WTC11 (cell line): ENCODE data around the gene HPDL. TPM values are rescaled to one million over a fixed set of nuclear protein-coding genes. Genes with fewer than 3 reads are reported as not detected.

Experiments
- ATAC-seq: fragments of 200-7000 bp; cut with Tn5 transposase; 2 replicates; pipeline ENCODE4 v1.10.0; 2021; ENCODE audit warnings: mild to moderate bottlenecking, moderate library complexity
- CTCF ChIA-PET: fragments of 300-600 bp; sonication (Branson Sonifier 250); formaldehyde crosslinking; loops from one replicate; lab custom pipeline; 2021; ENCODE audit warnings: antibody characterized with exemption; lab: Charles Lee
- POLR2A ChIA-PET: fragments of 350-600 bp; sonication (Branson Sonifier 250); formaldehyde crosslinking; loops from one replicate; lab custom pipeline; 2021; ENCODE audit warnings: antibody characterized with exemption; lab: Charles Lee
- DNase-seq: peaks from one replicate; pipeline ENCODE4 v3.0.0; 2021; ENCODE audit warnings: low spot score
- H3K27ac Mint-ChIP-seq: 2 replicates; pipeline ENCODE4 v1.8.0; 2021; ENCODE audit warnings: mixed read lengths
- H3K27me3 Mint-ChIP-seq: 2 replicates; pipeline ENCODE4 v1.8.0; 2021; ENCODE audit warnings: low read depth, mild to moderate bottlenecking, moderate library complexity, mixed read lengths
- H3K36me3 Mint-ChIP-seq: 2 replicates; pipeline ENCODE4 v1.8.0; 2021; ENCODE audit warnings: mixed read lengths
- H3K4me1 Mint-ChIP-seq: 2 replicates; pipeline ENCODE4 v1.8.0; 2022; ENCODE audit warnings: mixed read lengths
- H3K4me3 Mint-ChIP-seq: 2 replicates; pipeline ENCODE4 v1.8.0; 2021; ENCODE audit warnings: mild to moderate bottlenecking, moderate library complexity, mixed read lengths
- H3K9me3 Mint-ChIP-seq: 2 replicates; pipeline ENCODE4 v1.8.0; 2021; ENCODE audit warnings: mixed read lengths
- ATF1 ChIP-seq: sonication (generic); formaldehyde crosslinking; IDR thresholded peaks from 2 replicates; pipeline ENCODE4 v1.8.1; 2023; ENCODE audit warnings: mild to moderate bottlenecking, moderate library complexity, missing genetic modification reagents
- IRF2 ChIP-seq: sonication (generic); formaldehyde crosslinking; IDR thresholded peaks from 2 replicates; pipeline ENCODE4 v1.8.0; 2022; ENCODE audit warnings: low read depth, missing genetic modification reagents, borderline replicate concordance
- JUN ChIP-seq: sonication (generic); formaldehyde crosslinking; IDR thresholded peaks from 2 replicates; pipeline ENCODE4 v1.8.0; 2023; ENCODE audit warnings: mild to moderate bottlenecking, missing genetic modification reagents
- NR1H2 ChIP-seq: sonication (generic); formaldehyde crosslinking; IDR thresholded peaks from 2 replicates; pipeline ENCODE4 v1.9.0; 2021; ENCODE audit warnings: mild to moderate bottlenecking, moderate library complexity, missing genetic modification reagents
- NR2C2 ChIP-seq: sonication (generic); formaldehyde crosslinking; IDR thresholded peaks from 2 replicates; pipeline ENCODE4 v1.8.0; 2022; ENCODE audit warnings: mild to moderate bottlenecking, missing genetic modification reagents
- SMAD3 ChIP-seq: sonication (generic); formaldehyde crosslinking; IDR thresholded peaks from 2 replicates; pipeline ENCODE4 v1.8.0; 2022; ENCODE audit warnings: missing genetic modification reagents, mild to moderate bottlenecking, borderline replicate concordance
- SOX15 ChIP-seq: fragments of 250-450 bp; sonication (Bioruptor Pico); IDR thresholded peaks from 2 replicates; pipeline ENCODE4 v1.9.0; 2021; ENCODE audit warnings: mild to moderate bottlenecking
- ZBTB21 ChIP-seq: sonication (generic); formaldehyde crosslinking; IDR thresholded peaks from 2 replicates; pipeline ENCODE4 v1.8.1; 2023; ENCODE audit warnings: mild to moderate bottlenecking, missing genetic modification reagents, borderline replicate concordance
- ZNF121 ChIP-seq: sonication (generic); formaldehyde crosslinking; IDR thresholded peaks from 2 replicates; pipeline ENCODE4 v1.8.0; 2023; ENCODE audit warnings: missing genetic modification reagents
- ZNF317 ChIP-seq: sonication (generic); formaldehyde crosslinking; IDR thresholded peaks from 2 replicates; pipeline ENCODE4 v1.8.1; 2023; ENCODE audit warnings: low read depth, mild to moderate bottlenecking, moderate library complexity, missing genetic modification reagents, borderline replicate concordance
- ZNF425 ChIP-seq: fragments of 250-450 bp; sonication (Bioruptor Pico); conservative IDR thresholded peaks from 2 replicates; pipeline ENCODE4 v1.9.0; 2021; ENCODE audit warnings: mild to moderate bottlenecking
- ZNF671 ChIP-seq: fragments of 250-450 bp; sonication (Bioruptor Pico); IDR thresholded peaks from 2 replicates; pipeline ENCODE4 v1.8.0; 2021; ENCODE audit warnings: mild to moderate bottlenecking
- total RNA-seq: library from RNA; stranded (reverse); gene quantifications from 3 replicates; pipeline ENCODE4 v1.2.3, GENCODE V29; 2021
- TF ChIP-seq, protein P1 (sequence below): sonication (generic); formaldehyde crosslinking; IDR thresholded peaks from 2 replicates; pipeline ENCODE4 v1.8.0; 2023; ENCODE audit warnings: missing genetic modification reagents
- TF ChIP-seq, protein P2 (sequence below): fragments of 250-450 bp; sonication (Bioruptor Pico); IDR thresholded peaks from 2 replicates; pipeline ENCODE4 v1.9.0; 2021; ENCODE audit warnings: mild to moderate bottlenecking
- TF ChIP-seq, protein P3 (sequence below): sonication (generic); formaldehyde crosslinking; IDR thresholded peaks from 2 replicates; pipeline ENCODE4 v1.8.1; 2023; ENCODE audit warnings: mild to moderate bottlenecking, missing genetic modification reagents
- TF ChIP-seq, protein P4 (sequence below): sonication (generic); formaldehyde crosslinking; IDR thresholded peaks from 2 replicates; pipeline ENCODE4 v1.8.1; 2022; ENCODE audit warnings: missing genetic modification reagents, borderline replicate concordance
- TF ChIP-seq, protein P5 (sequence below): sonication (generic); formaldehyde crosslinking; conservative IDR thresholded peaks from 2 replicates; pipeline ENCODE4 v1.8.1; 2022; ENCODE audit warnings: mild to moderate bottlenecking, missing genetic modification reagents
- TF ChIP-seq, protein P6 (sequence below): sonication (generic); formaldehyde crosslinking; IDR thresholded peaks from 2 replicates; pipeline ENCODE4 v1.8.0; 2023; ENCODE audit warnings: missing genetic modification reagents, mild to moderate bottlenecking, borderline replicate concordance

Gene HPDL
- total RNA-seq, 1 experiment from 2014 or later, result 44.0 TPM

- Mint-ChIP-seq H3K36me3 (peaks cover 34% of the 10 kb centered on the region), H3K27ac (peak overlapping the region; percentile 97), H3K9me3 (peaks cover 4% of the 10 kb centered on the region), H3K4me1 (peaks cover 23% of the 10 kb centered on the region), H3K27me3 (no peaks in the 10 kb centered on the region), H3K4me3 (peak overlapping the region; percentile 100)
- DNase-seq (no peak), ATAC-seq (no peak)
- TF ChIP-seq ZNF671, result no peak
- POLR2A ChIA-PET, result interaction anchor here (1.0 to 3.6 kb wide), 13 partner anchors 8 to 327 kb away, joined by 3 to 54 read pairs (median 7); partner anchors contain the start of genes CCDC163, HPDL, MMACHC and PRDX1
- CTCF ChIA-PET, result interaction anchor here (0.5 to 5.1 kb wide), 9 partner anchors 13 to 326 kb away, joined by 3 to 47 read pairs (median 8); partner anchors contain the start of genes CCDC163, HPDL, MMACHC and TESK2
These were observed 14.2 kb downstream of the HPDL start for GRCh38 chr1:45340816-45341466.

GRCh38 chr1:45344499-45344898 lies 17.8 kb downstream of the HPDL start:
- H3K36me3 Mint-ChIP-seq, result peaks cover 23% of the 10 kb centered on the region
- no peak for ATAC-seq
- TF ChIP-seq, protein P1, sequence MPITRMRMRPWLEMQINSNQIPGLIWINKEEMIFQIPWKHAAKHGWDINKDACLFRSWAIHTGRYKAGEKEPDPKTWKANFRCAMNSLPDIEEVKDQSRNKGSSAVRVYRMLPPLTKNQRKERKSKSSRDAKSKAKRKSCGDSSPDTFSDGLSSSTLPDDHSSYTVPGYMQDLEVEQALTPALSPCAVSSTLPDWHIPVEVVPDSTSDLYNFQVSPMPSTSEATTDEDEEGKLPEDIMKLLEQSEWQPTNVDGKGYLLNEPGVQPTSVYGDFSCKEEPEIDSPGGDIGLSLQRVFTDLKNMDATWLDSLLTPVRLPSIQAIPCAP (CRISPR knock-in tag), result no peak
- no peak for TF ChIP-seq ZNF671
- TF ChIP-seq ZNF425 (CRISPR knock-in tag), result no peak
- TF ChIP-seq SMAD3 (CRISPR knock-in tag), result no peak
- TF ChIP-seq, protein P2, sequence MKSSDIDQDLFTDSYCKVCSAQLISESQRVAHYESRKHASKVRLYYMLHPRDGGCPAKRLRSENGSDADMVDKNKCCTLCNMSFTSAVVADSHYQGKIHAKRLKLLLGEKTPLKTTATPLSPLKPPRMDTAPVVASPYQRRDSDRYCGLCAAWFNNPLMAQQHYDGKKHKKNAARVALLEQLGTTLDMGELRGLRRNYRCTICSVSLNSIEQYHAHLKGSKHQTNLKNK (CRISPR knock-in tag), result no peak
- TF ChIP-seq, protein P3, sequence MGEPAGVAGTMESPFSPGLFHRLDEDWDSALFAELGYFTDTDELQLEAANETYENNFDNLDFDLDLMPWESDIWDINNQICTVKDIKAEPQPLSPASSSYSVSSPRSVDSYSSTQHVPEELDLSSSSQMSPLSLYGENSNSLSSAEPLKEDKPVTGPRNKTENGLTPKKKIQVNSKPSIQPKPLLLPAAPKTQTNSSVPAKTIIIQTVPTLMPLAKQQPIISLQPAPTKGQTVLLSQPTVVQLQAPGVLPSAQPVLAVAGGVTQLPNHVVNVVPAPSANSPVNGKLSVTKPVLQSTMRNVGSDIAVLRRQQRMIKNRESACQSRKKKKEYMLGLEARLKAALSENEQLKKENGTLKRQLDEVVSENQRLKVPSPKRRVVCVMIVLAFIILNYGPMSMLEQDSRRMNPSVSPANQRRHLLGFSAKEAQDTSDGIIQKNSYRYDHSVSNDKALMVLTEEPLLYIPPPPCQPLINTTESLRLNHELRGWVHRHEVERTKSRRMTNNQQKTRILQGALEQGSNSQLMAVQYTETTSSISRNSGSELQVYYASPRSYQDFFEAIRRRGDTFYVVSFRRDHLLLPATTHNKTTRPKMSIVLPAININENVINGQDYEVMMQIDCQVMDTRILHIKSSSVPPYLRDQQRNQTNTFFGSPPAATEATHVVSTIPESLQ, result no peak
- TF ChIP-seq, protein P4, sequence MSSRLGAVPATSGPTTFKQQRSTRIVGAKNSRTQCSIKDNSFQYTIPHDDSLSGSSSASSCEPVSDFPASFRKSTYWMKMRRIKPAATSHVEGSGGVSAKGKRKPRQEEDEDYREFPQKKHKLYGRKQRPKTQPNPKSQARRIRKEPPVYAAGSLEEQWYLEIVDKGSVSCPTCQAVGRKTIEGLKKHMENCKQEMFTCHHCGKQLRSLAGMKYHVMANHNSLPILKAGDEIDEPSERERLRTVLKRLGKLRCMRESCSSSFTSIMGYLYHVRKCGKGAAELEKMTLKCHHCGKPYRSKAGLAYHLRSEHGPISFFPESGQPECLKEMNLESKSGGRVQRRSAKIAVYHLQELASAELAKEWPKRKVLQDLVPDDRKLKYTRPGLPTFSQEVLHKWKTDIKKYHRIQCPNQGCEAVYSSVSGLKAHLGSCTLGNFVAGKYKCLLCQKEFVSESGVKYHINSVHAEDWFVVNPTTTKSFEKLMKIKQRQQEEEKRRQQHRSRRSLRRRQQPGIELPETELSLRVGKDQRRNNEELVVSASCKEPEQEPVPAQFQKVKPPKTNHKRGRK (CRISPR knock-in tag), result no peak
- no peak for TF ChIP-seq ZNF121 (CRISPR knock-in tag)
- TF ChIP-seq ZBTB21 (CRISPR knock-in tag), result no peak
- no peak for TF ChIP-seq IRF2 (CRISPR knock-in tag)
- no peak for TF ChIP-seq NR1H2 (CRISPR knock-in tag)
- TF ChIP-seq NR2C2 (CRISPR knock-in tag), result no peak
- TF ChIP-seq ATF1 (CRISPR knock-in tag), result no peak
- TF ChIP-seq, protein P5, sequence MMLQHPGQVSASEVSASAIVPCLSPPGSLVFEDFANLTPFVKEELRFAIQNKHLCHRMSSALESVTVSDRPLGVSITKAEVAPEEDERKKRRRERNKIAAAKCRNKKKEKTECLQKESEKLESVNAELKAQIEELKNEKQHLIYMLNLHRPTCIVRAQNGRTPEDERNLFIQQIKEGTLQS (CRISPR knock-in tag), result no peak
- TF ChIP-seq, protein P6, sequence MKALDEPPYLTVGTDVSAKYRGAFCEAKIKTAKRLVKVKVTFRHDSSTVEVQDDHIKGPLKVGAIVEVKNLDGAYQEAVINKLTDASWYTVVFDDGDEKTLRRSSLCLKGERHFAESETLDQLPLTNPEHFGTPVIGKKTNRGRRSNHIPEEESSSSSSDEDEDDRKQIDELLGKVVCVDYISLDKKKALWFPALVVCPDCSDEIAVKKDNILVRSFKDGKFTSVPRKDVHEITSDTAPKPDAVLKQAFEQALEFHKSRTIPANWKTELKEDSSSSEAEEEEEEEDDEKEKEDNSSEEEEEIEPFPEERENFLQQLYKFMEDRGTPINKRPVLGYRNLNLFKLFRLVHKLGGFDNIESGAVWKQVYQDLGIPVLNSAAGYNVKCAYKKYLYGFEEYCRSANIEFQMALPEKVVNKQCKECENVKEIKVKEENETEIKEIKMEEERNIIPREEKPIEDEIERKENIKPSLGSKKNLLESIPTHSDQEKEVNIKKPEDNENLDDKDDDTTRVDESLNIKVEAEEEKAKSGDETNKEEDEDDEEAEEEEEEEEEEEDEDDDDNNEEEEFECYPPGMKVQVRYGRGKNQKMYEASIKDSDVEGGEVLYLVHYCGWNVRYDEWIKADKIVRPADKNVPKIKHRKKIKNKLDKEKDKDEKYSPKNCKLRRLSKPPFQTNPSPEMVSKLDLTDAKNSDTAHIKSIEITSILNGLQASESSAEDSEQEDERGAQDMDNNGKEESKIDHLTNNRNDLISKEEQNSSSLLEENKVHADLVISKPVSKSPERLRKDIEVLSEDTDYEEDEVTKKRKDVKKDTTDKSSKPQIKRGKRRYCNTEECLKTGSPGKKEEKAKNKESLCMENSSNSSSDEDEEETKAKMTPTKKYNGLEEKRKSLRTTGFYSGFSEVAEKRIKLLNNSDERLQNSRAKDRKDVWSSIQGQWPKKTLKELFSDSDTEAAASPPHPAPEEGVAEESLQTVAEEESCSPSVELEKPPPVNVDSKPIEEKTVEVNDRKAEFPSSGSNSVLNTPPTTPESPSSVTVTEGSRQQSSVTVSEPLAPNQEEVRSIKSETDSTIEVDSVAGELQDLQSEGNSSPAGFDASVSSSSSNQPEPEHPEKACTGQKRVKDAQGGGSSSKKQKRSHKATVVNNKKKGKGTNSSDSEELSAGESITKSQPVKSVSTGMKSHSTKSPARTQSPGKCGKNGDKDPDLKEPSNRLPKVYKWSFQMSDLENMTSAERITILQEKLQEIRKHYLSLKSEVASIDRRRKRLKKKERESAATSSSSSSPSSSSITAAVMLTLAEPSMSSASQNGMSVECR (CRISPR knock-in tag), result no peak
- no peak for TF ChIP-seq JUN (CRISPR knock-in tag)
- no peak for TF ChIP-seq SOX15 (CRISPR knock-in tag)
- no peak for TF ChIP-seq ZNF317 (CRISPR knock-in tag)
- TF ChIP-seq, all 79 proteins: peak for 0
- no peaks in the 10 kb centered on the region for H3K27me3 Mint-ChIP-seq
- DNase-seq, result no peak
- peaks cover 9% of the 10 kb centered on the region for H3K4me1 Mint-ChIP-seq
- H3K27ac Mint-ChIP-seq, result no peak overlapping the region
- CTCF ChIA-PET, result no interaction called here
- H3K9me3 Mint-ChIP-seq, result no peaks in the 10 kb centered on the region
- POLR2A ChIA-PET, result no interaction called here
- no peak overlapping the region for H3K4me3 Mint-ChIP-seq
